HEK293 (cell line): ENCODE data around the gene CREG2.

ENCODE experiments used
- CTCF ChIA-PET: fragments of 350-600 bp; formaldehyde crosslinking; extraction: SDS; loops from one replicate; lab custom pipeline; 2021; ENCODE audit warnings: antibody characterized with exemption; lab: Yijun Ruan, JAX
- POLR2A ChIA-PET: fragments of 300-600 bp; formaldehyde crosslinking; extraction: SDS; loops from one replicate; lab custom pipeline; 2020; ENCODE audit warnings: antibody characterized with exemption, inconsistent platforms; lab: Yijun Ruan, JAX
- H3K27ac ChIP-seq: fragments of 200-500 bp; sonication (Bioruptor generic); 2 replicates; pipeline ENCODE4 v1.5.1; 2014; ENCODE audit warnings: low read depth, low read length, control low read depth, inconsistent platforms; ENCODE audit errors: extremely low read depth
- H3K36me3 ChIP-seq, 2 experiments: fragments of 200-500 bp in 1 of 2; sonication (Bioruptor generic) in 1 of 2; 1 replicate in 1 of 2; 2 replicates in 1 of 2; pipeline ENCODE4 v1.5.1; 2014 to 2017; ENCODE audit warnings: inconsistent platforms in 2 of 2, low read length in 2 of 2; ENCODE audit not compliant: control insufficient read depth in 2 of 2, insufficient read depth in 1 of 2
- H3K4me1 ChIP-seq: fragments of 200-500 bp; sonication (Bioruptor generic); 2 replicates; pipeline ENCODE4 v1.5.1; 2014; ENCODE audit warnings: mild to moderate bottlenecking, low read length, inconsistent platforms; ENCODE audit not compliant: control insufficient read depth, insufficient read depth
- H3K4me3 ChIP-seq: 2 replicates; pipeline ENCODE4 v1.5.1; 2011; ENCODE audit warnings: low read depth, mild to moderate bottlenecking, control low read depth, low read length, moderate library complexity
- H3K9me3 ChIP-seq: fragments of 200-500 bp; sonication (Bioruptor generic); 2 replicates; pipeline ENCODE4 v1.5.1; 2014; ENCODE audit warnings: low read depth, low read length, inconsistent platforms; ENCODE audit not compliant: control insufficient read depth, insufficient read depth
- AEBP2 ChIP-seq: fragments of 450-650 bp; formaldehyde crosslinking; IDR thresholded peaks from 2 replicates; pipeline ENCODE4 v1.5.1; 2016; ENCODE audit warnings: missing biosample characterization, missing genetic modification characterization, borderline replicate concordance
- BCL6B ChIP-seq: fragments of 450-650 bp; formaldehyde crosslinking; IDR thresholded peaks from 2 replicates; pipeline ENCODE4 v1.5.1; 2017; ENCODE audit warnings: missing biosample characterization, missing genetic modification characterization
- GLIS2 ChIP-seq: fragments of 450-650 bp; formaldehyde crosslinking; IDR thresholded peaks from 2 replicates; pipeline ENCODE4 v1.5.1; 2016; ENCODE audit warnings: missing biosample characterization, missing genetic modification characterization
- MZF1 ChIP-seq: fragments of 450-650 bp; formaldehyde crosslinking; IDR thresholded peaks from 2 replicates; pipeline ENCODE4 v1.5.1; 2017; ENCODE audit warnings: missing biosample characterization, missing genetic modification characterization, borderline replicate concordance
- SALL2 ChIP-seq: fragments of 450-650 bp; formaldehyde crosslinking; IDR thresholded peaks from 2 replicates; pipeline ENCODE4 v1.5.0; 2017; ENCODE audit warnings: missing biosample characterization, mild to moderate bottlenecking, missing genetic modification characterization, borderline replicate concordance
- SCRT2 ChIP-seq: fragments of 450-650 bp; formaldehyde crosslinking; IDR thresholded peaks from 2 replicates; pipeline ENCODE4 v1.5.1; 2016; ENCODE audit warnings: missing biosample characterization, missing genetic modification characterization
- ZBTB1 ChIP-seq: fragments of 450-650 bp; formaldehyde crosslinking; IDR thresholded peaks from 2 replicates; pipeline ENCODE4 v1.5.1; 2016; ENCODE audit warnings: missing biosample characterization, missing genetic modification characterization
- ZBTB11 ChIP-seq: fragments of 450-650 bp; formaldehyde crosslinking; conservative IDR thresholded peaks from 2 replicates; pipeline ENCODE4 v1.5.1; 2016; ENCODE audit warnings: low read depth, missing biosample characterization, missing genetic modification characterization
- ZNF121 ChIP-seq: fragments of 450-650 bp; formaldehyde crosslinking; IDR thresholded peaks from 2 replicates; pipeline ENCODE4 v1.5.1; 2016; ENCODE audit warnings: missing biosample characterization, missing genetic modification characterization
- ZNF132 ChIP-seq: fragments of 450-650 bp; formaldehyde crosslinking; IDR thresholded peaks from 2 replicates; pipeline ENCODE4 v1.5.1; 2017; ENCODE audit warnings: missing biosample characterization, missing genetic modification characterization, borderline replicate concordance
- ZNF184 ChIP-seq: fragments of 450-650 bp; IDR thresholded peaks from 2 replicates; pipeline ENCODE4 v1.5.1; 2018; ENCODE audit warnings: missing biosample characterization, mild to moderate bottlenecking, missing genetic modification characterization
- ZNF248 ChIP-seq: fragments of 450-650 bp; formaldehyde crosslinking; IDR thresholded peaks from 2 replicates; pipeline ENCODE4 v1.5.1; 2017; ENCODE audit warnings: missing biosample characterization, missing genetic modification characterization
- ZNF302 ChIP-seq: fragments of 450-650 bp; formaldehyde crosslinking; IDR thresholded peaks from 2 replicates; pipeline ENCODE4 v1.5.1; 2016; ENCODE audit warnings: missing biosample characterization, missing genetic modification characterization, low read depth
- ZNF366 ChIP-seq: fragments of 450-650 bp; formaldehyde crosslinking; conservative IDR thresholded peaks from 2 replicates; pipeline ENCODE4 v1.5.1; 2016; ENCODE audit warnings: missing biosample characterization, missing genetic modification characterization
- ZNF433 ChIP-seq: fragments of 450-650 bp; formaldehyde crosslinking; IDR thresholded peaks from 2 replicates; pipeline ENCODE4 v1.5.1; 2016; ENCODE audit warnings: missing biosample characterization, missing genetic modification characterization, low read depth
- ZNF521 ChIP-seq: fragments of 450-650 bp; formaldehyde crosslinking; IDR thresholded peaks from 2 replicates; pipeline ENCODE4 v1.5.1; 2017; ENCODE audit warnings: missing biosample characterization, mild to moderate bottlenecking, missing genetic modification characterization
- ZNF621 ChIP-seq: fragments of 450-650 bp; formaldehyde crosslinking; IDR thresholded peaks from 2 replicates; pipeline ENCODE4 v1.5.1; 2017; ENCODE audit warnings: missing biosample characterization, missing genetic modification characterization
- ZNF670 ChIP-seq: fragments of 450-650 bp; formaldehyde crosslinking; IDR thresholded peaks from 2 replicates; pipeline ENCODE4 v1.5.1; 2016; ENCODE audit warnings: missing biosample characterization, missing genetic modification characterization, low read depth

The CREG2 gene

GRCh38 chr2:101403745-101404144, 16.4 kb upstream of the CREG2 start:
- no peak for TF ChIP-seq BCL6B (tag by site-specific recombination)
- TF ChIP-seq ZNF521 (tag by site-specific recombination), result no peak
- no peak for TF ChIP-seq ZNF621 (tag by site-specific recombination)
- no peak for TF ChIP-seq ZNF302 (tag by site-specific recombination)
- TF ChIP-seq SALL2 (tag by site-specific recombination), result no peak
- TF ChIP-seq ZNF121 (tag by site-specific recombination), result no peak
- TF ChIP-seq GLIS2 (tag by site-specific recombination), result no peak
- TF ChIP-seq ZNF132 (tag by site-specific recombination), result no peak
- TF ChIP-seq ZNF248 (tag by site-specific recombination), result no peak
- TF ChIP-seq ZNF366 (tag by site-specific recombination), result no peak
- TF ChIP-seq ZNF670 (tag by site-specific recombination), result no peak
- no peak for TF ChIP-seq ZBTB11 (tag by site-specific recombination)
- no peak for TF ChIP-seq ZNF433 (tag by site-specific recombination)
- TF ChIP-seq ZNF184 (tag by site-specific recombination), result no peak
- TF ChIP-seq AEBP2 (tag by site-specific recombination), result no peak
- TF ChIP-seq, all 188 proteins: peak for 0
- ChIA-PET CTCF (interaction anchor here (0.6 to 0.7 kb wide), 4 partner anchors 15 to 1332 kb away, joined by 4 read pairs; no protein-coding TSS in a partner anchor), POLR2A (no interaction called here)
- H3K36me3 ChIP-seq, result no peaks in the 10 kb centered on the region
- peaks cover 4% of the 10 kb centered on the region; the same call in 1 of the 2 replicates for H3K4me1 ChIP-seq
- no peaks in the 10 kb centered on the region for H3K9me3 ChIP-seq
- no peak overlapping the region for H3K4me3 ChIP-seq
- no peak overlapping the region for H3K27ac ChIP-seq

- ChIA-PET CTCF (interaction anchor here (0.7 to 1.0 kb wide), 3 partner anchors 15 to 842 kb away, joined by 3 to 4 read pairs (median 3); no protein-coding TSS in a partner anchor), POLR2A (no interaction called here)
- Histone ChIP-seq H3K4me1 (peaks cover 4% of the 10 kb centered on the region; the same call in 1 of the 2 replicates), H3K27ac (no peak overlapping the region), H3K4me3 (no peak overlapping the region), H3K9me3 (no peaks in the 10 kb centered on the region), H3K36me3 (no peaks in the 10 kb centered on the region)
- TF ChIP-seq ZBTB1 (tag by site-specific recombination) (no peak), MZF1 (tag by site-specific recombination) (no peak), SCRT2 (0 out of 2 replicates have a peak, but pooled peaks have one; percentile 16)
- TF ChIP-seq, all 188 proteins: peak for 1
These were observed 15.3 kb upstream of the CREG2 start for GRCh38 chr2:101402630-101403029.
